B cell (primary cell): Measurements from ENCODE around the gene SPRR1A. TPM values are rescaled to one million over a fixed set of nuclear protein-coding genes. Genes with fewer than 3 reads are reported as not detected.

Experiments
- ATAC-seq: fragments of 200-7000 bp; cut with Tn5 transposase; one replicate; pipeline ENCODE4 v1.10.0; 2021; ENCODE audit warnings: low read depth, mild to moderate bottlenecking, moderate number of reproducible peaks, moderate library complexity
- CTCF ChIA-PET: fragments of 350-600 bp; sonication (Branson Sonifier 250); formaldehyde crosslinking; loops from one replicate; lab custom pipeline; 2021; ENCODE audit warnings: antibody characterized with exemption, inconsistent platforms; lab: Charles Lee
- POLR2A ChIA-PET: fragments of 350-600 bp; sonication (Branson Sonifier 250); formaldehyde crosslinking; loops from one replicate; lab custom pipeline; 2021; ENCODE audit warnings: antibody characterized with exemption; lab: Charles Lee
- DNase-seq: peaks from one replicate; pipeline ENCODE4 v3.0.0; 2013
- H2AFZ ChIP-seq: 2 replicates; pipeline ENCODE4 v1.6.1; 2012; ENCODE audit warnings: mild to moderate bottlenecking, low read depth, low read length; ENCODE audit not compliant: insufficient read depth, poor library complexity, severe bottlenecking
- H3K27ac ChIP-seq, 2 donors: 1 replicate in 1 of 2; 2 replicates in 1 of 2; pipeline ENCODE4 v1.5.1; 2012 to 2013; ENCODE audit warnings: low read length in 2 of 2, mild to moderate bottlenecking in 2 of 2, moderate library complexity in 1 of 2
- H3K27me3 ChIP-seq, 4 experiments: fragments of 200-600 bp in 1 of 4; sonication (generic) in 1 of 4; replicated peaks in 1 of 4; 1 replicate in 2 of 4; 2 replicates in 2 of 4; pipeline versions ENCODE4 v1.6.1 to v1.7.0; 2013 to 2016; ENCODE audit warnings: low read length in 3 of 4, mild to moderate bottlenecking in 2 of 4, mixed read lengths in 1 of 4, moderate library complexity in 1 of 4; ENCODE audit not compliant: insufficient read depth in 4 of 4, control insufficient read depth in 3 of 4; ENCODE audit errors: control extremely low read depth in 1 of 4
- H3K36me3 ChIP-seq, 2 experiments: replicated peaks in 1 of 2; 1 replicate in 1 of 2; 2 replicates in 1 of 2; pipeline versions ENCODE4 v1.6.1 to v1.7.1; 2013; ENCODE audit warnings: low read length in 1 of 2; ENCODE audit not compliant: insufficient read depth in 2 of 2, control insufficient read depth in 1 of 2; ENCODE audit errors: control extremely low read depth in 1 of 2, extremely low read depth in 1 of 2
- H3K4me1 ChIP-seq, 2 donors: fragments of 200-600 bp in 1 of 2; sonication (generic) in 1 of 2; 1 replicate in 1 of 2; 2 replicates in 1 of 2; pipeline versions ENCODE4 v1.5.1 to v1.6.1; 2013 to 2017; ENCODE audit warnings: low read length in 2 of 2; ENCODE audit not compliant: control insufficient read depth in 2 of 2, insufficient read depth in 2 of 2
- H3K4me2 ChIP-seq: replicated peaks from 2 replicates; pipeline ENCODE3; 2012; ENCODE audit warnings: mild to moderate bottlenecking, low read depth, low read length; ENCODE audit not compliant: poor library complexity, severe bottlenecking
- H3K4me3 ChIP-seq, 5 experiments: fragments of 200-600 bp in 1 of 5; sonication (generic) in 1 of 5; 1 replicate in 3 of 5; 2 replicates in 2 of 5; pipeline versions ENCODE4 v1.5.1 to v1.7.0; 2011 to 2016; ENCODE audit warnings: low read length in 4 of 5, mild to moderate bottlenecking in 4 of 5, low read depth in 2 of 5, control low read depth in 1 of 5, moderate library complexity in 1 of 5; ENCODE audit not compliant: insufficient read depth in 1 of 5; ENCODE audit errors: control extremely low read depth in 1 of 5, extremely low read depth in 1 of 5
- H3K79me2 ChIP-seq: fragments of 200-600 bp; sonication (generic); one replicate; pipeline ENCODE4 v1.6.0; 2016; ENCODE audit warnings: low read length; ENCODE audit not compliant: control insufficient read depth, insufficient read depth
- H3K9ac ChIP-seq: fragments of 200-600 bp; sonication (generic); 2 replicates; pipeline ENCODE4 v1.6.1; 2017; ENCODE audit warnings: mild to moderate bottlenecking, low read length, moderate library complexity
- H3K9me3 ChIP-seq, 3 donors: one replicate each; pipeline versions ENCODE4 v1.6.1 to v1.7.1; 2013; ENCODE audit warnings: low read length in 2 of 3; ENCODE audit not compliant: control insufficient read depth in 2 of 3, insufficient read depth in 1 of 3; ENCODE audit errors: control extremely low read depth in 1 of 3
- H4K20me1 ChIP-seq: 2 replicates; pipeline ENCODE4 v1.6.0; 2012; ENCODE audit warnings: mild to moderate bottlenecking, low read length; ENCODE audit not compliant: insufficient read depth, control insufficient read depth, poor library complexity, severe bottlenecking
- H3K27ac Mint-ChIP-seq: one replicate; pipeline ENCODE4 v1.8.0; 2021; ENCODE audit warnings: mixed read lengths
- H3K27me3 Mint-ChIP-seq: one replicate; pipeline ENCODE4 v1.8.0; 2021; ENCODE audit warnings: mixed read lengths
- H3K4me1 Mint-ChIP-seq: one replicate; pipeline ENCODE4 v1.8.0; 2021; ENCODE audit warnings: mixed read lengths
- H3K4me3 Mint-ChIP-seq: one replicate; pipeline ENCODE4 v1.8.0; 2021; ENCODE audit warnings: mixed read lengths
- H3K9me3 Mint-ChIP-seq: one replicate; pipeline ENCODE4 v1.8.0; 2022; ENCODE audit warnings: mixed read lengths; ENCODE audit not compliant: insufficient read depth
- CTCF ChIP-seq: fragments of 200-600 bp; IDR thresholded peaks from one replicate; pipeline ENCODE4 v1.8.0; 2022; ENCODE audit warnings: antibody characterized with exemption, mild to moderate bottlenecking
- EZH2 ChIP-seq: IDR thresholded peaks from 2 replicates; pipeline ENCODE4 v1.6.1; 2012; ENCODE audit warnings: borderline replicate concordance, low read depth, mild to moderate bottlenecking, moderate library complexity, low read length; ENCODE audit not compliant: insufficient read depth, poor library complexity, severe bottlenecking
- WGBS: methylation state at CpG from one replicate; pipeline ENCODE4 v1.1.5; 2013; ENCODE audit warnings: missing lambda C conversion rate; ENCODE audit not compliant: insufficient coverage; 5-methylcytosine and 5-hydroxymethylcytosine counted together
- intact Hi-C: fragments of 100-400 bp; cut with micrococcal nuclease; formaldehyde crosslinking; loops from one replicate; pipeline ENCODE4 v1.10.0; 2022
- polyA plus RNA-seq: library from polyadenylated mRNA; depleted of rRNA; stranded (reverse); fragments of >200 nt; gene quantifications from 2 replicates; pipeline ENCODE4 v1.2.3, GENCODE V29; 2012
- total RNA-seq, 2 donors: library from RNA; stranded (reverse); fragments of 120-200 nt in 1 of 2; gene quantifications; 1 replicate in 1 of 2; 2 replicates in 1 of 2; pipeline versions ENCODE4 v1.2.3 to v1.2.4, GENCODE V29; 2013 to 2022

The SPRR1A gene
- total and polyA plus RNA-seq, 2 donors (not counting 1 experiment from before 2014, with no cell fraction given) = not detected

DNA sequence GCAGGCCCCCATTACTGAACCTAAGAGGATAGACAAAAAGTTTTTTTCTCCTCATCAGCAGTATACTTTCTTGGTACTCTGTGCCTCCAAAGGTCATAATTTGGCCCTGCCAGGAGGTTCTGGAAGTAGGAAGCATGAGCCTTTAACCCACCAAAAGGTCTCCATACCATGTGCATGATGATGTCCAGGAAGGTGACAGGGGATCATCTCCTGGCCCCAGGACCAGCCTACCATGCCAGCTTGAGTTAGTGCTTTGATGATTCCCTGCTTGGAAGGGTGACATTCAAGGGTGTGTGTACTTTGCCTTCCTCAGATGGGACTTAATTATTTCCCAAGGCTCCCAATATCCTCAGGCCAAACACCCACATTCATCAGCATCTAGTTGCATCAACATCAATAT lies 6.3 kb upstream of the SPRR1A start:
- H3K27me3 Mint-ChIP-seq = peaks cover 36% of the 10 kb centered on the region
- H3K27ac Mint-ChIP-seq = no peak overlapping the region
- no peak overlapping the region for H2AFZ ChIP-seq

DNA sequence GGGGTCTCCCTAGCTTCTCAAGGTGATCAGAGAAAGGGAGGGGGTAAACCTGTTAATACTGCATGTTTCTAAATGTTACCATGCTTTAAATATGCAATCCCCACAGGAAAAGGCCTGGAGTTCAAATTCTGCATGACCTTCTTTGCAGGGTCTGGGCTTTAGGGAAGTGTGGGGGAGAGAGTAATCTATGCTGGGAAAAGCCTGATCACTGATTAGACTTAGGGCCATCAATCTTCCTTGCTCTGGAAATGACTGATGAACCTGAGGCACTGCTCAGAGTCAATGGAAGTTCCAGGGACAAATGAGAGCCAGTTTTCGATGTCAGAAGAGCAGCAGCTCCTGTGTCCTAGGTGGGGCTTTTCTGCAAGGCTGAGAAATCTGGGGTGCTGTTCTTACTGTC lies 3.2 kb upstream of the SPRR1A start:
- WGBS = 71% methylated on average over 1 of the region's 1 CpG
- H3K9me3 Mint-ChIP-seq = no peaks in the 10 kb centered on the region

More for the DNA sequence above, 6.3 kb upstream of the SPRR1A start:
- H3K36me3 ChIP-seq = no peaks in the 10 kb centered on the region
- H3K27ac ChIP-seq = no peak overlapping the region
- H3K4me1 Mint-ChIP-seq = no peaks in the 10 kb centered on the region
- no peak for ATAC-seq
- CTCF ChIA-PET = no interaction called here
- H3K9me3 Mint-ChIP-seq = no peaks in the 10 kb centered on the region
- intact Hi-C loops = no loop called here
- H3K79me2 ChIP-seq = no peaks in the 10 kb centered on the region
- POLR2A ChIA-PET = no interaction called here
- no peak overlapping the region for H3K9ac ChIP-seq
- no peaks in the 10 kb centered on the region for H3K4me1 ChIP-seq
- H4K20me1 ChIP-seq = no peaks in the 10 kb centered on the region
- TF ChIP-seq CTCF = no peak
- TF ChIP-seq EZH2 = no peak
- H3K4me3 Mint-ChIP-seq = no peak overlapping the region
- H3K4me2 ChIP-seq = no peak overlapping the region
- no peak for DNase-seq
- peaks cover 0 to 19% (median 3%) of the 10 kb centered on the region in 4 experiments for H3K27me3 ChIP-seq
- H3K9me3 ChIP-seq = peaks cover 0 to 1% (median 0%) of the 10 kb centered on the region in 3 donors
- no peak overlapping the region for H3K4me3 ChIP-seq

More for the DNA sequence above, 3.2 kb upstream of the SPRR1A start:
- Histone ChIP-seq H3K79me2 (no peaks in the 10 kb centered on the region), H3K27ac (no peak overlapping the region), H3K9me3 (peaks cover 0 to 1% (median 0%) of the 10 kb centered on the region in 3 donors), H3K4me3 (no peak overlapping the region), H4K20me1 (no peaks in the 10 kb centered on the region), H3K9ac (no peak overlapping the region), H3K4me1 (no peaks in the 10 kb centered on the region), H3K4me2 (no peak overlapping the region), H3K27me3 (peaks cover 0 to 19% (median 4%) of the 10 kb centered on the region in 4 experiments), H2AFZ (no peak overlapping the region), H3K36me3 (no peaks in the 10 kb centered on the region)
- no peak overlapping the region for H3K27ac Mint-ChIP-seq
- ATAC-seq (no peak), DNase-seq (no peak)
- H3K4me1 Mint-ChIP-seq = no peaks in the 10 kb centered on the region
- no peak overlapping the region for H3K4me3 Mint-ChIP-seq
- ChIA-PET CTCF (no interaction called here), POLR2A (no interaction called here)
- no peak for TF ChIP-seq EZH2
- TF ChIP-seq CTCF = no peak
- intact Hi-C loops = no loop called here
- peaks cover 47% of the 10 kb centered on the region for H3K27me3 Mint-ChIP-seq
